ENCODE results near the gene PLCG2.
"Not testable (repeated sequence)": the region's sequence is repeated elsewhere in the genome, so short reads cannot be mapped to it uniquely, and the experiment has no call there.

Gene PLCG2

DNA sequence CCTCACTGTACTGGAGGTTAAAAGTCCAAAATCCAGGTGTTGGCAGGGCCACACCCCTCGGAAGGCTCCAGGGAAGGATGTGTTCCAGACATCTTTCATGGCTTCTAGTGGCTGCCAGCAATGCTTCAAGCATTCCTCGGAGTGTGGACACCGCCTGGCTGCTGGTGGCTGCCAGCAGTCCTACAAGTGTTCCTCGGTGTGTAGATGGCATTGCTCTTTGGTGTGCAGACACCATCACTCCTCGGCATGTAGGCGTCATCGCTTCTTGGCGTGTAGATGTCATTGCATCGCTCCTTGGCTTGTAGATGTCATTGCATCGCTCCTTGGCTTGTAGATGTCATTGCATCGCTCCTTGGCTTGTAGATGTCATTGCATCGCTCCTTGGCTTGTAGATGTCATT, 98.4 kb downstream of the PLCG2 start:
- not testable (repeated sequence) for DNase-seq (ENCODE audit: low spot score)

DNA sequence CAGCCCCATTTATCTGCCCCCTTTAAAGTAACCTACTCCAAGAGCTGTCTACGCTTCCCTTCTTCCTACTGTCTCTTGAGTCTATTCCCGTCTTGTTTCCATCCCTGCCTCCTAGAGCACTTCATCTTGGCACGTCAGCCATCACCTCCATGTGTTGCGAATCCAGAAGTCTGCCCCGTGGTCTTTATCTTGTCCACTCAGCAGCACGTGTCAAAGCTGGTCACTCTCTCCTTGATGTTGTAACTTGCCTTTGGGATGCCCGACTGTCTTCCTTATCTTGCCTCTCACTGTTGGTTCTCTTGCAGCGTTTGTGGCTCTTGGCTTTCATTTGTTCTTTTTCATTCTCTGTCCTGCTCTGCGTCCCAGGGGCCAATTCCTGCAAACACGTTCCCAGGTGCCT, 99.4 kb downstream of the PLCG2 start:
- DNase-seq (ENCODE audit: low spot score), result no peak

GRCh38 chr16:81879625-81880024, 100.5 kb downstream of the PLCG2 start:
- DNase-seq (ENCODE audit: low spot score), result no peak

DNA sequence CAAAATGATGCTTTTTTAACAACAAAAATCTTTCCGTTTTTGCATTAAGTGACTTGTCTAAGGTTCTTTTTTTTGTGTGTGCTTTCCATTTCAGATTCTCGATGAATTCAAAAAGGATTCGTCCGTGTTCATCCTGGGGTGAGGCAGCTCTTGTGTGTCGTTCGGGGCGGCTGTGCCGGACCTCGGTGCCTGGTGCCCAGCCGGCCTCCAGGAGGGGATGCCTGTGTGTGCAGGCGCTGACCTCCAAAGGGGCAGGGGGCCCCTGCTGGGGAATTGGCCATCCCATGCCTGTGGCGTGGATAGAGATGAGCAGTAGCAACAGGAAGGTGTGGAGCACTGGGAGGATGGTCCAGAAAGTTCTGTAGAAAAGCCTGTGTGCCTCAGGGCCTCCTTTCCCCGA, 101.7 kb downstream of the PLCG2 start:
- no peak for DNase-seq (ENCODE audit: low spot score)

- DNase-seq (ENCODE audit: low spot score), result no peak
Measured at GRCh38 chr16:81881228-81881627, 102.1 kb downstream of the PLCG2 start.

- DNase-seq (ENCODE audit: low spot score), result no peak
Measured at GRCh38 chr16:81882559-81882958, 103.5 kb downstream of the PLCG2 start.

DNA sequence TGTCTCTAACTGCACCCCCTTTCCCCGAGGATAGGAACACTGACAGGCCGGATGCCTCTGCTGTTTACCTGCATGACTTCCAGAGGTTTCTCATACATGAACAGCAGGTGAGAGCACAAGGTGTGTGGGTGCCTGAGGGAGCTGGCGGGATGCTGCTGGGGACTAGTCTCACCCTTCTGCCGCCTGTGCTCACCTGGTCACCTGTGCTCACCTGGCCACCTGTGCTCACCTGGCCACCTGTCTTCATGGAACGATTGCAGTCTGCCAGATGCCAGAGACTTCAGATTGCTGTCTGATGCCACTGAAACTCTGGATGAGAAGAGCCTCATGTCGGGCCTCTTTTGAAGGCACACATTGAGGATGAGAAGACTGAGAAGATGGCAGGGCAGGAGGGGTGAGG, 104.1 kb downstream of the PLCG2 start:
- DNase-seq (ENCODE audit: low spot score), result no peak

DNA sequence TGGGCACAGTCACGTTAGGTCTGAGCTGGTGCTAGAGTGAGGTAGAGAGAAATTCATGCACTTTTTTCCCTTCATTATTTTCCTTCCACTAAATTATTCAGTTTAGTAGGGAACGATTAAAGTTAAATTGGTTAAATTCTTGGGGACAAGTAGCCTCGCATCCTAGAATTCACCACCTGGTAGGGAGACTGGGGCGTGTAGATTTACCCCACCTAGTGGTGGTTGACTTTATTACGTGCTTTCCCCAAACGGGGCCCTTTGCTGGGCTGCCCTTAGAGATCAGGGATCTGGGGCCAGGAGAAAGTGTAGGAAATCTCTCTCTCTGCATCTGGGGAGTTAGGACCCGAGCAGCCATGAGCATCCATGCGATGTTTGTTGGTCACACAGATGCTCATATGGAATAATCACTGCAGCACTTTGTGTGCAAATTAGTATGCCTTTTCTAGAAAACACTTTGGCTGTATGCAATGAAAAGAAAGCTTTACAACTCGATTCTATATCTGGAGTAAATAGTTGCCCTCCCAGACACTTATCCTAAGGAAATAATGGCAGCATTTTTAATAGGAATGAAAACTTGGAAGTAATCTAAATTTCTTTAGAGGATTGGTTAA, 107.0 kb downstream of the PLCG2 start:
- DNase-seq (ENCODE audit: low spot score), result no peak

DNA sequence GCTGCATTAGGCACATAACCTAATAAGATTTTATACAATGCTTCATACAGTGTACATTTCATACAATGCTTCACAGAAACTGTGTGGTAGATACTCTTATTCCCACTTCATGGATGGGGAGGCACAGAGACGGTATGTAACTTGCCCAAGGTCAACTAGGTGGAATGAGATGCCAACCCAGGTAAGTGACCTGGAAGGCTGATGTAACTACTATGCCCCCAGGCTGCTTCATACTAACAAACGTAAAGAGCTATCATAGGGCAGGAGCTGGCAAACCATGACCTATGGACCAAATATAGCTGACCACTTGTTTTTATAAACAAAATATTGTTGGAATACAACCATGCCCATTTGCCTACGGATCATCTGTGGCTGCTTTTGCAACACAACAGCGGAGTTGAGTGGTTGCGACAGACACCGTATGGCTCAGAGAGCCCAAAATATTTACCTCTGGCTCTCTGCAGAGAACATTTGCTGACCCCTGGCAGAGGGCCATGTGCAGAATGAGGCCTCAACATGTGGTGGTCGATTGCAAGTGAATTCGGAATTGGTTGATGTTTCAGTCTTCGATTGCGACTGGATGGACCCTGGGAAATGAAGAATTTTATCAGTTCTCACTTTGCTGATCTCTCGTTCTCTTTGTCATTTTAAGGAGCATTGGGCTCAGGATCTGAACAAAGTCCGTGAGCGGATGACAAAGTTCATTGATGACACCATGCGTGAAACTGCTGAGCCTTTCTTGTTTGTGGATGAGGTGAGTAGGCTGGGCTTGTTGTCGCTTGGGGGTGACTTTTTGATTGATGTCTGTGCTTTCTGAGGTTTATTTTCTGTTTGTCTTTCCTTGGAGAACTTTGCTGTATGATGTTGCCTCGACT, 109.7 kb downstream of the PLCG2 start:
- DNase-seq (ENCODE audit: low spot score), result no peak

- no peak for DNase-seq (ENCODE audit: low spot score)
Measured at GRCh38 chr16:81891736-81892364, 112.8 kb downstream of the PLCG2 start.

DNA sequence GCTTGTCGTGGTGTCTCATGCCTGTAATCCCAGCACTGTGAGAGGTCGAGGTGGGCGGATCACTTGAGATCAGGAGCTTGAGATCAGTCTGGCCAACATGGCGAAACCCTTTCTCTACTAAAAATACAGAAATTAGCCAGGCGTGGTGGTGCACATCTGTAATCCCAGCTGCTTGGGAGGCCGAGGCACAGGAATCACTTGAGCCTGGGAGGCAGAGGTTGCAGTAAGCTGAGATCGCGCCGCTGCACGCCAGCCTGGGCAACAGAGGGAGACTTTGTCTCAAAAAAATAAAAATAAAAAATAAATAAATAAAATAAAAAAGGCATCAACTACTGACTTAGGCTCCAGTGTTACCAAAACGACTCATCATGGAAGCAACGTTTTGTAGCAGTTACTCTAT, 115.5 kb downstream of the PLCG2 start:
- DNase-seq (ENCODE audit: low spot score), result no peak

DNA sequence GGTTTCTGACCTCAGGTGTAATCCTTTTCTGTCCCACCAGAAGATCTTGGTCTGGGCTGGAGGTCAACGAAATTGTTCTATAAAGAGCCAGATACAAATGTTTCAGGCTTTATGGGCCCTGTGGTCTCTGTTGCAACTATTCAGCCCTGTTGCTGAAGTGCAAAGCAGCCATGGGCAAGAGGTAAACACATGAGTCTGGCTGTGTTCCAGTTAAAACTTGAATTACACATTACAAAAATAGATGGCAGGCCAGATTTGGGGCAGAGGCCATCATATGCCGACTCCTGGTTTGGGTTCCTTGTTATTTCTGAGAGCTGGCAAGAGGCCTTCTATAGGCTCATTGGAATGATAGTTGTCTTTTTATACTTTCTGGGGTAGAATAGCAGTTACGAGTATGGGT, 117.8 kb downstream of the PLCG2 start:
- no peak for DNase-seq (ENCODE audit: low spot score)

- DNase-seq (ENCODE audit: low spot score), result no peak
Measured at GRCh38 chr16:81899601-81900000, 120.5 kb downstream of the PLCG2 start.

GRCh38 chr16:81900014-81900413, 120.9 kb downstream of the PLCG2 start:
- no peak for DNase-seq (ENCODE audit: low spot score)

DNA sequence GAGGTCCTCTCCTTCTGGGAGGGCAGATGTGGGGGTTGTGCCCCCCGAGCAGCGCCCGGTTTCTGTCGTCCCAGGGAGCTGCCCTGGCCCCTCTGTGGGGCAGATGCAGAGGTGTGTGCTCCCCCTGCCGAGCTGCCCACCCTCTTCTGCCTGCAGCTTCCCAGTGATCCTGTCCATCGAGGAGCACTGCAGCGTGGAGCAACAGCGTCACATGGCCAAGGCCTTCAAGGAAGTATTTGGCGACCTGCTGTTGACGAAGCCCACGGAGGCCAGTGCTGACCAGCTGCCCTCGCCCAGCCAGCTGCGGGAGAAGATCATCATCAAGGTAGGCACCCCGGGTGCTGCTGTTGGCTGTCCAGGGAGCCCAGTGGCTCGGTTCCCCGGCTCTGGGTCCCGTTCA, 121.4 kb downstream of the PLCG2 start:
- no peak for DNase-seq (ENCODE audit: low spot score)

- no peak for DNase-seq (ENCODE audit: low spot score)
Measured at GRCh38 chr16:81901484-81901883, 122.4 kb downstream of the PLCG2 start.

DNA sequence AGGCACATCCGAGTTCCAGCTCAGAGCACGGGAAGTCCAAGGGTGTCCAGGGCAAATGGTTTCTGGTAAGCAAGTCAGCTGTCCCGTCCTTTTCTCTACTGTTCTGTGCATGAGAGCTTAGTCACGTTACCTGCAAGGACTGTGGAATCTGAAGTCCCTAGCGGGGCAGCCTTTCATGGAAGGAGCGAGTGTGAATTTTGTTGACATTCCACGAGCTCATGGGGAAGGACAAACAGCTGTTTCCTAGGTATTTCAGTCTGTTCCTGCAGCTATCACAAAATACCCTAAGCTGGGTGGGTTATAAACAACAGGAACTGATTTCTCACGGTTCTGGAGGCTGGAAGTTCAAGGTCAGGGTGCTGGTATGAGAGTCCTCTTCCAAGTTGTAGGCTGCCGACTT, 122.9 kb downstream of the PLCG2 start:
- DNase-seq (ENCODE audit: low spot score), result no peak

DNA sequence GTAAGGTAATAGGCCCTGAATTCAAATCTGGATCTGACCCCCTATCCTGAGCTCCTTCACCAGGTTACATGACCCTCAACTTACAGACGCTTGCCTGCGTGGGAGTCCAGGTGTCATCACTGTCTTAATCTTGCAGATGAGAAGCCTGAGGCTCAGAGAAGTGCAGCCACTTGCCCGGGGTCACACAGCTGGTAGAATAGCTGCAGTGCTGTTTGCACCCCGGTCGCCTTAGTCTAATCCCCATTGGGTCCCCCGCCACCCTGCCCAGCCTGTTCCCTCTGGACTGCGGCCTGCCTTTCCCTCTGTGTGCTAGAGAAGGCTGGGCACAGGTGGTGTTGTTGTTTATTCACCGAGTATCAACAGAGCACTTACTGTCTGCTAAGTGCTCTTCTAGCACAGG, 125.2 kb downstream of the PLCG2 start:
- DNase-seq (ENCODE audit: low spot score), result no peak

- DNase-seq (ENCODE audit: low spot score), result no peak
Measured at GRCh38 chr16:81905277-81905676, 126.2 kb downstream of the PLCG2 start.

DNA sequence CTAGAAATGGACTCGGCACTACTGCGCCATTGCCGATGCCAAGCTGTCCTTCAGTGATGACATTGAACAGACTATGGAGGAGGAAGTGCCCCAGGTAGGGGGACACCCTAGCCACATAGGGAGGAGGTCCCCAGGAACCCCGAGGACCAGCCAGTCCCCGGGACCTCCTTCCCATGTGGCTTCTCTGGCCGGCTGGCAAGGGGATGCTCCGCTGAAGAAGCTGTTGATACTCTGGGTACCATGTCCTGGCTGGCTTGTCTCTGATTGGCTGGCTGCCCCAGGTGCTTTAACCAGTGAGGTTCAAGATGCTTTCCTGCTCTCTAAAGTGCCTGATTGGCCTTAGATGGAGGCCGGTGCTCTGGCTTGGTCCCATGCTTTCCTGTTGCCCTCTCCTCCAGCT, 128.6 kb downstream of the PLCG2 start:
- no peak for DNase-seq (ENCODE audit: low spot score)

DNA sequence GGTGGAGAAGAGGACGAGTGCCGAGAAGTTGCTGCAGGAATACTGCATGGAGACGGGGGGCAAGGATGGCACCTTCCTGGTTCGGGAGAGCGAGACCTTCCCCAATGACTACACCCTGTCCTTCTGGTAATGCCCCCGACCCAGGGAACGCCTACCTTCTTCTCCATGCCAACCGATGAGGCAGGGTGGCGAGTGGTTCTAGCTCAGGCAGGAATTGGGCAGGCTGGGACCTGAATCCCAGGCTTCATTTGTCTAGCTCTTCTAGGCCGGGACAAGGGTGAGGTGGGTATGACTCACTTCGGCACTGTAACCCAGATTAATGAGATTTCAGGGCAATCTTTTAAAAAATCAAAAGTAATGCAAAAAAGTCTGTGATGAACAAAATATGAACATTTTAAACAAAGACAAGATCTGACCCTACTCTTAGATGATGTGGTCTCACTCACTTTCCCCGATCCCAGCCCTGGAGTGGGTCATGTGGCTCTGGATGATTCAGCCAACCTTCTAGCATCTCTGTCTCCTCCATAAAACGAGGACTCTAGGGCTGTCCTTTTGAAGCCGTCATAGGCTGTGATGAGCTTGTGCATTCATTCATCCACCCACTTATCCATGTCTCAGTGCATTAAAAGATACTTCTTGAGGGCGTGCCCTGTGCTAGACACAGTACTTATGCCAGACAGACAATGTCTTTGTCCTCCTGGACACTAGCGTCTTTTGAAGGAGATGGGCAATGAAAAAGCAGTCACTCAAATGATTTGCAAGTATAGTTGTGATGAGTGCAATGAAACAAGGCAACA, 129.6 kb downstream of the PLCG2 start:
- DNase-seq (ENCODE audit: low spot score), result no peak

DNA sequence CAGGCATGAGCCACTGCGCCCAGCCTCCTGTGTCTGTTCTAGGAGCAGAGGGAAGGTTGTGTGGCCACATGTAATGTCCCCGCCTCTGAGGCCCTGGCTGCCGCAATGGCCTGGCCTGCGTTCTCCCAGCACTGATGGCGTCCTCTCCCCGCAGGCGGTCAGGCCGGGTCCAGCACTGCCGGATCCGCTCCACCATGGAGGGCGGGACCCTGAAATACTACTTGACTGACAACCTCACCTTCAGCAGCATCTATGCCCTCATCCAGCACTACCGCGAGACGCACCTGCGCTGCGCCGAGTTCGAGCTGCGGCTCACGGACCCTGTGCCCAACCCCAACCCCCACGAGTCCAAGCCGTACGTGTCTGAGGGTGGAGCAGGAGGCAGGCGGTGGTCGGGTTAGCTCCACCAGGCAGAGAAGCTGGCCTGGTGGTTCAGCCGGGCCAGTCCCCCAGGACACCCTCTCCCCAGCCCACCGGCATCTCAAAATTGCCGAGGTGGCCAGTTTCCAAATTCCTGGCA, 131.3 kb downstream of the PLCG2 start:
- no peak for DNase-seq (ENCODE audit: low spot score)
